Stimulated activated CD4-positive, alpha-beta T cell treated with anti-CD3 and anti-CD28 coated beads, Interleukin-4, amount 100 ng/mL, for 1 hour (primary cell): ENCODE data around the gene STIMATE.

Experiments used
- DNase-seq: peaks from one replicate; pipeline ENCODE4 v3.0.0-alpha.2; 2020

The STIMATE gene

DNA sequence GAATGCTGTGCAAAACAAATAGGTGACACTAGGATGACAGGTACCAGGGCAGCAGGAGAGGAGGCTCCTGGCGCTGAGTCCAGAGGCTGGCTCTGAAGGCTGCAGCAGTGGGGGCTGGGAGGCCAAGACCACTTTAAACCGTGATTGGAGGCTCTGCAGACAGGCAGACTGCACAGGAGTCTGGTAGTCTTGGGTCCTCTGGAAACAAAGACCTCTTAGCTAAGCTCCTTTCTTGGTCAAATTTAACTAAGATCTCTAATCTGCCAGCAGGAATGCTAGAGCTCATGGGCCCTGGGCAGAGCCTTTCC lies 58.1 kb downstream of the STIMATE start:
- no peak for DNase-seq

DNA sequence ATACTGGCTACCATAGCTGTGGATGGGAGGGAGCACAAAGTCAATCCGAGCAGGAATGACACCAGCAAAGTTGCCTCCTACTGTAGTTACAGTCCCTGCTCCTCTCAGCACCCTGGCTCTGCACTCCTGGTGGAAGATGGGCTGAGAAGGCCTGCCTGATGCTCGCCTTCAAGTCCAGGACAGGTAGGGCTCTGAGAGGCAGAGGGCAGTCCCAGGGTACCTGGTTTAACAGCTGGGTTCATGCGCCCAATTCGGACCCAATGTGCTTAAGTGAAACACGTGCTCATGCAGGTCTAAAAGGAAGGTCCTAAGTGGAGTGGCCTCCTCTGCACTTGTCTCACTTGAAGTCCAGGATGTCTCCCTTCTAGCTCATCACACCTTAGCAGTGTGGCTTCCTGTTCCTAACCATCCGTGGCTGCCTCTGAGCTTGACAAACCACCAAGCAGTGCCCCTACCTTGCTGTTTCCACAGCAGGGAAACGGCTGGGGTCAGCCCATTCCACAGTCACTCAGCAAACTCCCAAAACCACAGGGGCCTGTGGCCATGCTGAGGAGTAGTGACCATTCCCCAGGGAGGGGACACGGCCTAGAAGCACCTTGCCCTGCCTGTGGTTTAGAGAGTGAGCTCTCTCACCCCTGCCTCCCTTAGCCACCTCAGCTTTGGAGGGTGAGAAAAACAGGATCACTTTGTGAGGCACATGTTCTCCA lies 58.6 kb downstream of the STIMATE start:
- DNase-seq: no peak

DNA sequence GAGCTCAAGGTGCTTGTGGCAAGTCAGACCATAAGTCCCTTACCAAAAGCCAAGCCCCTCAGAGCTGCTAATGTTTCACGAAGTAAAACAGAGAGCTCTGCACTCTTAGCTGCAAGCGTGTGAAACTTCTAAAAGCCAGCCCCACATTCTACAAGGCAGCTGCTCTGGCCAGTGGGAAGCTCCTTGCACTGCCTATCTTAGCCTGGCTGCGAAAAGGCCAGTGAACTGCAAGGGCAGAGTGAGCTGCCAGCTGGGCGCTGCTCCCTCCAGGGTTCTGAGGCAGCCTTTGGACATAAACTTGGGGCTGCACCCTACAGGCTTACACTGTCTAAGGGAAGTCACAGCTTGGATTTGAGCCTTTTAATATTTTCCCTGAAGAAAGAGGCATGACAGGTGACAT lies 60.4 kb downstream of the STIMATE start:
- DNase-seq: no peak

DNA sequence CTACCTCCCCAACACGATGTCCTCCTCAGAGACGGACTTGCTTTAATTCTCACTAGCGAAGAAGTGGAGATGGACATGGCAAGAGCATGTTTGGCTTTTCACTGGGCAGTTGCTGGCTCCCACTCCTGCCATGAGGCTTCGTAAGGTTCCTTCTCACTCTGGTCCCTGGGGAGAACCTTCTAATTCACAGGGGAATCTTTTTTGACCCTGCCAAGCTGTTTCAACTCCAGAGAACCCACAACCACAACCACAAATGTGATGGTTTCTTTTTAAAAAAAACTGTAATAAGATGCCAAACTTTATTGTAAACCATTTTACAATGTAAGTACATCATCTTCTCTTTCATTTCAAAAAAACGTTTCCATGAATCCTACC lies 60.9 kb downstream of the STIMATE start:
- DNase-seq: no peak

DNA sequence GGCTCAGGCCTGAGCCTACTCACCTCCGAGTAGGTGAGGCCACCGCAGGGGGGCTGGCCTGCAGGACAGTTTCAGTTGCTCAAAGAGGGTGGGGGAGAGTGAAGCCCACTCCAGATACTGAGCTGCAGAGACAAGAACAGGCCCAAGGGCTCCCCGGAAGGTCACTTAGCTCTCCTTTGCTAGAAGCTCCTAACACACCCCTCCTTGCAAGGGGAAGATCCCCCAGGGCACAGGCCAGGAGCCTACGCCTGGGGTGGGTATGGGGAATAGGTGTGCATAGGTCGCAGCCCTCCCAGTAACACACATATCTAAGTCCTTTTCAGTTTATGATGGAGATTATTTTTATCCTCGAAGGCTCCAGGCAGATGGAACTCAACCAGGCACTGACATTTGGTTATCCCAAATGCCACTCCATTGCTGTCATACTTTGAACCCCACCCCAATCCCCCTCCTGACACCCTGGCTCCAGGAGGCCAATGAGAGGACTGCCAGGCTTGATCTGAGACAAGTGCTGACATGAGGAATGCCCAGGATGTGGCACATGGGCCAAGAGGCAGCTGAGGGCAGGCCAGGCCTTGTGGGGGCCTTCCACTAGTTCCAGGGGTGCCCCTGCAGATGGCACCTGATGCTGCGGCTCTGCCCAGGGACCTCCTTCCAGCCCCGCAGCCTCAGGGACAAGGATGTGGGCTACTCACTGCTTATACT lies 61.4 kb downstream of the STIMATE start:
- DNase-seq: no peak

DNA sequence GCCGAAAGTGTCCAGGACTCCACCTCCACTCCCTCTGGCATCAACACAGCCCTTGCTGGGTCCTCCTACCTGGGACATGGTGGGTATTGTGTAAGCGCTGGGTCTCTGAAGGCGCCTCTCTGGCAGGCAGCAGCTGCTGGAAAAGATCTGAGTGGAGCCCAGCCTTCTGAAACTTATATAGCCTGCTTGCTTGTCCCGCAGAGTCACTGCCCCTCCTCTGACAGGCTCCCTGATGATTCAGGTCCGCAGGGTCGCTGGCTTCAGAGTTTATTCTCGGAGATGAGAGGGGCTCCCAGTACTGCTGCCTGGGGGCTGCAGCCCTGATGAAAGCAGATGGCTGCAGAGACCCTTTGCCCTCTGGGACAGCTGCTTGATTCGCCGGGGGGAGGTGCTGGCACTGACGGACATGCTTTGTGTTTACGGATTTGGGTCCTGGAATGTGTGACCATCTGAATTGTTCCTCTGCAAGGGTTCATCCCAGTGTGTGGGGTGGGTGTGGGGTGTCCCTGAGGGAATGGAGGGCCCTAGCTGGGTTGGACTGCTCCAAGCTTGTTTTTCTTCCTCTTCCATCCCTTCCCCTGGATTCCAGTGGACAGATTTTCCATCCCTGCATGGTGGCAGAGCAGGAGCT lies 62.4 kb downstream of the STIMATE start, which contains the start of gene MUSTN1:
Gene MUSTN1, minus strand, starts transcription at position 149 of the 631 bp plus-strand sequence. Its CDS starts 71 bp downstream, at position 78.
- no peak for DNase-seq

DNA sequence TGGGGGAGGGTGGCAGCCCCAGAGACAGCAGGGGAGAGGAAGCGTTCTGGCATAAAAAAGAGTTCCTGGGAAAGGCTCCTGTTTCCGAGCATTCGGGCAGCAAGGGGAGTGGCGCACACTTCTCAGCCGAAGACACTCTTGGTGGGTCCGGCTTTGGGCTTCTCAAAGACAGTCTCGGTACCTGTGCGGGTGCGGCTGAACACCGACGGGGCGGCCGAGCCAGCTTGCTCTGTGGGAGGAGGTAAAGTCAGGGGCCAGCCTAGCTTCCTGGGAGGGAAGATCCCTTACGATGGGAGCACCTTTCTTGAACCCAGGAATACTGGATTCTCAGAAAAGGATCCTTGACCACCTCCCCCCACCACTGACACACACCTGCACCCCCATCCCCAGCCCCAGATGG lies 64.1 kb downstream of the STIMATE start:
- DNase-seq: no peak

DNA sequence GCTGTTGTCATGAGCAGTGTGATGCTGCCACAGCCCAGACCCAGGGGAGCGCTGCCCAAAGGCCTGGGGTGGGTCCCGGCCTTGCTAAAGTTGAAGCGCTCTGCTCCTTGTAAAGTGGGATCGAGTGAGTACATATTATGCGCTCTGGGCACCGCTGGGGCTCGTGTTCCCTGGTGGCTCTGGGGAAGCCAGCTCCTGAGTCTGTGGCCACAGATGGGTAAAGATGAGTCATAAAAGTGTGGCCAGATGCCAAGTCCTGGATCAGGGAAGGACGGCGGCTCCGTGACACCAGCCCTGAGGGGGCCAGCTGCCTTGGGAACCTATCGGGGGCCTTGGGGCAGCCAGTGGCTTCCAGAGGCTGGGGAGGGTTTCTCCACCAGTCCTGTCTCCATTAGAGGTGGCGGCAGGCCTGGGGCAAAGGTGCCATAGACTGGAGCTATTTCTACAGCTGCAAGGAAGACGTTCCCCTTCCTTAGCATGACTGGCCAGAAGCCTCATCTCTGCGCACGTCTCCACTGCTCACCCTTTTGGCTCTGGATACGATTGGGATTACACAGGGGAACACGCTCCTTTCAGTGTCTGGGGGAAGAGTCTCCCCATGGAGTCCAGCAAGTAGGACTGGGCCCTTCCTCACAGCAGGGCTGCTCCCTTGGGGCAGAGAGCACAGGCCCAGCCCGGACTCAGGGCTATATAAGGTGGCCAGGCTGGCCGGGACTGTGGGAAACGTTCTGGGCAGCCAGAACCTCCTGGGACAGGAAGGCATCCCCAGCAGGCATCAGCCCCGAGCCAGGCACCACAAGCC lies 65.6 kb downstream of the STIMATE start:
- DNase-seq: no peak

DNA sequence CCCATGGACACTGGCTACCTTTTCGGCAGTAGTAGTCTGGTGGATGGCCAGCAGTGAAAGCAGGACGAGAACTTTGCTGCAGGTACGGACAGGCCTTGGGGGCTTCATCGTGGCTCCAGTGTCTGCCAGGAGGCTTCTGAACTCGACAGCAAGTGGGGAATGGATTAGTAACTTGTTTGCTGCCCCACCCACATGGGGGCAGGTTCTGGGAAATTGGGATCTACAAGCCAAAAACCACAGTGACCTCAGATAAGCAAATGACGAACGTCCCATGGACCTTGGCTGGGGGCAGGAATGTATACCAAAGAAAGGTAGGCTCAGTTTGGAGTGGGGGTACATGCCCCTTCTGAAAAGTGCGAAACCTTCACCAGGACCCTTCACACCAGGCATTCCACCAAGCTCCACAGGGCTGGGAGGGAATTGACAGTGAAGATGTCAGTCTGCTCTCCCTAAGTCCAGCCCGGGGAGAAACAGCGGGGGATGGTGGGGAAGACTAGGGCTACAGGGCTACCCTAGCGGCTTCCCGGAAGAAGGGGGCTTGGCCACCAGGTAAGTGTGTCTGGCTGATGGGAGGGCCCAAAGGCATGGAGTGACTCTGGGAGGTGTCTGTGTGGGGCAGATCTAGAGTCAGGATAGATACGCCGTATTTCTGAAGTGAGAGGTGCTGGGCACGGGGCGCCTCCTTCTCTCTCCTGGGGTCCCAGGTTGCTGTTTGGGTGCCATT lies 66.7 kb downstream of the STIMATE start, which contains the start of gene ITIH4:
Gene ITIH4, minus strand, starts transcription at position 138 of the 724 bp plus-strand sequence. Its CDS starts 30 bp downstream, at position 108.
- no peak for DNase-seq

DNA sequence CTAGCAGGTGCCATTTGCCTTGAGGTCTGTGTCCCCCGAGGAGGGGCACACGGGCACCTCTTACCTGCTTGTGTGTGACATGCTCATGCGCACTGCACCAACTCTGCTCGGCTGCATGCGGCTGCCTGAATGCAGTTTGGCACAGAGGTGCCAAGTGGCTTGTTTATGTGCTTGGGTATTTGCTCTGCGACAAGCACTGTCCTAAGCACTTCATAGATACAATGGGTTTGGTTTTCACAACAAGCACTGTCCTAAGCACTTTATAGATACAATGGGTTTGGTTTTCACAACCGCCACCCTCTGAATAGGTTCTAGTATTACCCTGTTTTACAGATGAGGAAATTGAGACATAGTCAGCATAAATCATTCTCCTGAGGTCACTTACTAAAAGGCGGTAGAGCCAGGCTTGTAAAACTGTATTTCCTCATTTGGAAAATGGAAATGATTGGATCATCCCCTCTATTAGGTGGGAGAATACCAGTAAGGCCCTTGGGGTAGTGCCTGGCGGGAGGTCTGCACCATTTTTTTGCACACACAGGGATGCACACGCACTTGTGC lies 67.4 kb downstream of the STIMATE start:
- DNase-seq: no peak

DNA sequence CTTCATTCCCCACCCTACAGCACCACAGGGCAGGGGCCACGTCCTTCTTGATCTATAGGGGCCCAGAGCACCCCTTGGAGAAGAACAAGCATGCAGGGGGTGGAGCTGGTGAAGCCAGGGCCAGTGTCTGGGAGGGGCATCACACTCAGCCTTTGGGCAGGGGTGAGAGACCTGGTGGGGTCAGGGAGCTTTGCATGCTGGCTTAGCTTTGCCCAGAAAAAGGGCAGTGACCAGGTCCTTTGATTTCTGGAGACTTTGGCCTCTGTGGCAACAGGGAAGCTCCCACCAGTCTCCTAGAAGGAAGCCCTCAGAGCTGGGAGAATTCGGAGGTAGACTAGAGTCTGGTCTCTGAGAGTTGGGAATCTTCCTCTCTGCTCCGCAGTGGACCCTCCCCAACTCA lies 67.9 kb downstream of the STIMATE start:
- no peak for DNase-seq

DNA sequence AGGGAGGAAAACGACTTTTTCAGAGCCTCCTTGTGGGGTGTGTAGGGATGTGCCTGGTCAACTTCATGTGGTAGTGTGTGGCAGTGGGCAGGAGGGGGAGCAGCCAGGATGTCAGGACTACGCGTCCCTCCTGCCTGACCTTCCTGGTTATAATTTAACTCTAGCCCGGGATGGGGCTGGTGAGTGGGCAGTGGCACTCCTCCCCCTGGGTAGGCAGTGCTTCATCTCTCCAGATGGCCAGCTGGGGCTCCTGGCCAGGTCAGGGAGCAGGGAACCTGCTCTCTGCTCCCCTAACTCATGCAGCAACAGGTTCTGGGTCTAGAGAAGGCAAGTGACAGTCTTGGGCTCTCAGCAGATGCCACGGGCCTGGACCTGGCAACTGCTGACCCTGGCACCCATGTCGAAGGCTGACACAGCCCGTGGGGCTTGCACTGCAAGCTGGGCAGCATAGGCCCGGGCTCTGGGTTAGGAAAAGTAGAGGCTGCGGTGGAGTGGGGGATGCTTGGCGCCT lies 69.4 kb downstream of the STIMATE start:
- no peak for DNase-seq

DNA sequence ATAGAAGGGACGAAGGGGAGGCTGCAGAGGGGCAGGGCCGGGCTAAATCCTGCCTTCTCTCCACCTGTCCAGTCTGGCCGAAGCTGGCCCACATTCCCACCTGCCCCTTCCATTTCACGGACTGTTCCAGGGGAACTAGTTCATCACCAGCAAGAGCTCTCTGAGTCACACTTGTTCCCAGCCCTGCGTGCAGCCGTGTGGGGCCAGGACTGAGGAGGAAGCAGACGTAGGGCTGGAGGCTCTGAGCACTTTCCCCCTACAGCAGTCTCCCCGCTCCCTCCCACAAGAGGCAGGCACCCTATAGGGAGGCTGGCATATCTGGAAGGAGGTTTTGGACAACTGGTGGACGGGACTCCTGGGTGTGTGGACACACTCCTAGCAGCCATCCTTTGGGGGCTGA lies 69.9 kb downstream of the STIMATE start:
- DNase-seq: no peak

DNA sequence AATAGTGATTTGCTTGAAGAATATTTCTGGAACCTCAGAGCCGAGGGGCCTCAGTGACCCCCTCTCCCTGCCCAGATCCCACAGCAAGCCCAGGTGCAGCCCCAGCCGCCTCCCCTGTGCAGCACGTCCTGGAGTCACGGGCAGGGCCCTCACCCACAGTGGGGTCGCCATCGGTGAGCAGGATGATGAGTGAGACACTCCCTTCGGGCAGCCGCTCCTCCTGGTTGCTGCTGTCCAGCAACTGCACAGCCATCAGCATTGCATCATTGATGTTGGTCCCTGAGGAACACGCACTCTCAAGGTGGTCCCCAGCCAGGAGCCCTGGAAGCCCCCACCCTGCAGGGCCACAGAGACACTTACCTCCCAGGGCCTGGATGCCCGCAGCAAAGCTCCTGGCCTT lies 73.3 kb downstream of the STIMATE start:
- no peak for DNase-seq

DNA sequence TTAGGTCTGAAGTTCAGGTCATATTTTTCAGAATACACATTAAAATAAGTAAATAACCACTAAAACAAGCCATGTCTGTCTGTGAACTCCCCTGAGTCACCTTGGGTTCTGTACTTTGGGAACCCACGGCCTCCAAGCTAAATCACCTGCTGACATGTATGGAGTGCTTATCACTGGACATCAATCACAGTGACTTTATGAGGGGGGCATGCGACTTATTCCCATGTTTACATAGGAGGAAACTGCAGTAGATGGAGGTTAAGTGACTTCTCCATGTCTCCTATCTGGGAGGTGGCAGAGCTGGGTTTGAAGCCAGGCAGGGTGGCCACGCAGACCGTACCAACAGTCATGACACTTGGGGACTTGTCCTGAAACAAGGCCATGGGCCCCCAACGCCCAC lies 75.0 kb downstream of the STIMATE start:
- DNase-seq: no peak

DNA sequence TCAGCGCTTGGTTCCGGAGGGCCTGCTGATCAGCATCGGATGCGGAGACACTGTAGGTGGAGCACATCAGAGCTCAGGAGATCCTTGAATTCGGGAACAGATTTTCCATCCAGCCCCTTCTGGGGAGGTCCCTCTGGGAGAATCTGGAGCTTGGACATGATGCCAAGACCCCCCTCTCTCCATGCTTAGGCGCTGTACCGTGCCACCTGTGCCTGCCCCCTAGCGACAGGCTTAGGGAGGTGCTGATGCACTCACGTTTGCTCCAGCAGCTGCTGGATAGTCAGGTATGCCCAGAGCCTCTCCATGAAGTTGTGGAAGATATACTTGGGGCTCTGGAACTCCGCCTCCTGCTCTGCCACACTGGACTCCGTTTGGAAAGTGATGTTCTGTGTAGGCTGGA lies 76.6 kb downstream of the STIMATE start:
- DNase-seq: no peak

DNA sequence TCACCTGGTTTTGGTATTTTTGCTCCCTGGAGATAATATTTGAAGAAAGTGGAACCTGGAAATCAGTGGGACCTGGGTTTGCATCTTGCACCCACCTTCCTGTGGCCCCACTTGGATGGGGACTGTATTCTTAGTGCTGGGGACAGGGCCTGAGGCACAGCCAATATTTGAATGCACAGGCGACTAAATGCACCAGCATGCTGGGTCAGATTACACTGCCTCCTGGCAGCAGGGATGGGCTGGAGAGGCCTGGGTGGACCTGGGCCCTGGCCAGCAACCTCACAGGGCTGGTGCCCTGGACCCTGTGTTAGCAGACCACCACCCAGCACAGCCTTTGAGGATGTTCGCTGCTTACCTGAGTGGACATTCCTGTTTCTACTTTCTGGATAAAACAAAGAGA lies 77.4 kb downstream of the STIMATE start:
- no peak for DNase-seq

DNA sequence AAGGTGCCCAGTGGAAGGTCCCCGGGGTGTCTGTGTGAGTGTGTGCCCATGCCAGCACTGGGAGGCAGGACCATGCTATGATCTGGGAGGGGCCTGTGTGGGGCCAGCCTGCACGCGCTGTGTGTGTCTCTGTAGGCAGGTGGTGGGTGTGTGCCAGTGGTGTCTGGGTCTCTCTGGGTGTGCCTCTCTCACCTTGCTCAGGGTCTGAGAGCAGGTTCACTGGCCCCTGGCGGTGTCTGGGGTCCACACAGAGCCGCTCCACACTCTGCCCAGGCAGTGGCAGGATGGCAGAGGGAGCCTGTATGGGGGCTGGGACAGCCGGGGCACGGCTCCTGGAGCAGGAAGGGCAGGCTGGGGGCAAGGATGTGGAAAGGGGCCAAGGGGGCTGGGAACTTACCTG lies 79.5 kb downstream of the STIMATE start:
- DNase-seq: no peak

DNA sequence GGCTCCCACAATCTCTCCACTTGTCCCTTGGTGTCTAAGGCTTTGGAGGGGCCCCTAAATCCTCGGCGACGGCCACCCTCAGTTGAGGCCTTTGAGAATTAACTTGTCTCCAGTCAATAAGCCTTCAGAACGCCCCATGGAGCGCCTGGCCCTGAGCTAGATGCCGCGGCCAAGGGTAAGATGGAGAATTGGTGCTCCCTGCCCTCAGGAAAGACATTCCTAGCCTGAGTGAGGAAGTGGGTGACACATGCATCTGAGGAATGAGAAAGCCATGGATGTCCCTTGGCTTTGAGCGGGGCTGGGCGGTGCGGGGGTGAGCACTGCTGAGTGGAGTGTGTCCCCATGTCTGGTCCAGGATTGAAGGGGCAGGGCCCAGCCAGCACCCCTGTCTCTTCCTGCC lies 80.1 kb downstream of the STIMATE start:
- DNase-seq: no peak

DNA sequence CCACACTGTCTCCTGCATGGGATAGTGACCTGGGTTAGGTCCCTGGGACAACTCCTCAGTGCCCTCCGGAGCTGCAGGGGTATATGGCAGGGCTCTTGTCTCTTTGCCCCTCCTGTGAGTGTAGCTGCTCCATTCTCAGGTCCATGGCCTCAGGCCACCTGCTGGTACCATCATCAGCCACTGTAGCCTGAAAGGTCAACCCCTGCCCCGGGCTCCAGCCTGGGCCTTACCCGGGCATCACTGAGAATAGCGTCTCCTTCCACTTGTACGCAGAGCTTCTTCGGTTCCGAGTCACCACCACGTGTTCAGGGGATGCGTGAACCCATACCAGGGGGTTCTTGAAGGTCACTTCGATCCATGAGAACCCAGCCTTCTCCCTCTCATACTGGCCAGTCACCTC lies 80.7 kb downstream of the STIMATE start:
- no peak for DNase-seq

DNA sequence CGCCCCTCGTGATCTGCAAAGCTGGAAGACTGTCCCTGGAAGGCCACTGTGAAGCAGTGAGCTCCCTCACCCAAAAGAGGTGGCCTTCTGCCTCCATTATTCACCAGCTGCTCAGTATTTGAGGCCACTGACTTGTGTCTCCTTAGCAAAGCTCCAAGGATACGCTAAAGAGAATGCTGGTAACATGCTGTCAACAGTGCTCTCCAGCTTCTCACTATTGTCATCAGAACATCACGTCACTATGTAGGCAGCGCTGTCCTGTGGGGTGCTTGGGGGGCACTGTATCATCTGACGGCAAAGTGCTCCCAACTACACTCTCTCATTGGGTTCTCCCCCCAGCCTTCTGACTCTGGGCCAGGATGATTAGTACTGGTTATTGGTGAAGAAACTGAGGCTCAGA lies 81.1 kb downstream of the STIMATE start:
- DNase-seq: no peak

DNA sequence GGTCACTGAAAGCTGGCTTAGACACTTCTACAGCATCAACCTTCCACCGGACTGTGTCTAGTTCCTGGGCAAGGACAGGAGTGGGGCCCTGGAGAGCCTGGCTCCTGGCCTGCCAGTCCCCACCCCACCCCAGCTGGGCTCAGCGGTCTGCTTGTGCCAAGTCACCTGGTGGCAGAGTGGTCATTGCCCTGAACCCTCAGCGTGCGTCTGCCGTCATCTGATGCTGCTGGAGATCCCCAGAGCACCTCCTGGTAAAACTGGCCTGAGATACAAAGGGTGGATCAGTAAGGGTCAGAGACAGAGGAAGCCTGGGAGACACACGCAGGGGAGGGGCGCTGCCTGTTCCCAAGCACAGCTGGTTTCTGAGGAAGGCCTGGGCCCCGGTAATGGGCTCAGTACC lies 83.5 kb downstream of the STIMATE start:
- DNase-seq: no peak
